Liver (tissue), 9 donors: ENCODE data around the gene TMEM53. TPM values are rescaled to one million over a fixed set of nuclear protein-coding genes. Genes with fewer than 3 reads are reported as not detected.

Experiments
- DNase-seq: peaks from one replicate; pipeline ENCODE4 v3.0.0-alpha.2; 2017; ENCODE audit warnings: low spot score
- H3K27ac ChIP-seq, 2 donors: one replicate each; pipeline ENCODE4 v1.7.0; 2013; ENCODE audit warnings: inconsistent platforms in 2 of 2, low read length in 2 of 2, control low read depth in 1 of 2, low read depth in 1 of 2, mild to moderate bottlenecking in 1 of 2
- H3K27me3 ChIP-seq, 4 donors: one replicate each; pipeline versions ENCODE4 v1.6.1 to v1.7.0; 2013; ENCODE audit warnings: low read length in 3 of 4, inconsistent platforms in 1 of 4, mild to moderate bottlenecking in 1 of 4, moderate library complexity in 1 of 4; ENCODE audit not compliant: control insufficient read depth in 4 of 4, insufficient read depth in 4 of 4
- H3K36me3 ChIP-seq, 4 donors: one replicate each; pipeline versions ENCODE4 v1.6.1 to v1.7.0; 2013; ENCODE audit warnings: low read length in 3 of 4, mild to moderate bottlenecking in 3 of 4, low read depth in 1 of 4, moderate library complexity in 1 of 4; ENCODE audit not compliant: control insufficient read depth in 4 of 4, insufficient read depth in 3 of 4
- H3K4me1 ChIP-seq, 4 donors: one replicate each; pipeline versions ENCODE4 v1.6.1 to v1.7.0; 2013; ENCODE audit warnings: low read length in 3 of 4, mild to moderate bottlenecking in 3 of 4, moderate library complexity in 1 of 4; ENCODE audit not compliant: control insufficient read depth in 4 of 4, insufficient read depth in 4 of 4
- H3K4me3 ChIP-seq, 3 donors: one replicate each; pipeline versions ENCODE4 v1.6.1 to v1.7.0; 2013; ENCODE audit warnings: low read length in 3 of 3, control low read depth in 1 of 3, low read depth in 1 of 3, mild to moderate bottlenecking in 1 of 3
- H3K9ac ChIP-seq, 2 donors: one replicate each; pipeline ENCODE4 v1.7.0; 2013; ENCODE audit warnings: low read length in 2 of 2, mild to moderate bottlenecking in 2 of 2, moderate library complexity in 2 of 2, control low read depth in 1 of 2, low read depth in 1 of 2
- H3K9me3 ChIP-seq, 4 donors: one replicate each; pipeline versions ENCODE4 v1.6.1 to v1.7.0; 2013; ENCODE audit warnings: low read length in 3 of 4; ENCODE audit not compliant: control insufficient read depth in 4 of 4
- CTCF ChIP-seq: fragments of 150-350 bp; IDR thresholded peaks from 2 replicates; pipeline ENCODE4 v1.5.1; 2017; ENCODE audit warnings: improper control_type of control experiment, low read depth, low read length; ENCODE audit not compliant: missing input control
- FOXA1 ChIP-seq: IDR thresholded peaks from 2 replicates; pipeline ENCODE4 v1.6.1; 2016; ENCODE audit warnings: antibody characterized with exemption
- FOXA2 ChIP-seq: IDR thresholded peaks from 2 replicates; pipeline ENCODE4 v1.6.1; 2016; ENCODE audit warnings: antibody characterized with exemption
- GABPA ChIP-seq, 2 donors: IDR thresholded peaks in 1 of 2; conservative IDR thresholded peaks in 1 of 2; 2 replicates each; pipeline ENCODE4 v1.6.1; 2016; ENCODE audit warnings: antibody characterized with exemption in 2 of 2, mild to moderate bottlenecking in 1 of 2, moderate library complexity in 1 of 2
- HNF4A ChIP-seq, 2 donors: conservative IDR thresholded peaks; 2 replicates each; pipeline ENCODE4 v1.6.1; 2016; ENCODE audit warnings: antibody characterized with exemption in 2 of 2, mild to moderate bottlenecking in 2 of 2
- HNF4G ChIP-seq: IDR thresholded peaks from 2 replicates; pipeline ENCODE4 v1.6.1; 2016; ENCODE audit warnings: antibody characterized with exemption
- JUND ChIP-seq, 2 donors: IDR thresholded peaks; 2 replicates each; pipeline ENCODE4 v1.6.1; 2016; ENCODE audit warnings: antibody characterized with exemption in 2 of 2
- RAD21 ChIP-seq, 2 donors: IDR thresholded peaks; 2 replicates each; pipeline ENCODE4 v1.6.1; 2016; ENCODE audit warnings: antibody characterized with exemption in 2 of 2, mild to moderate bottlenecking in 2 of 2
- REST ChIP-seq: IDR thresholded peaks from 2 replicates; pipeline ENCODE4 v1.6.1; 2016; ENCODE audit warnings: antibody characterized with exemption, mild to moderate bottlenecking
- RXRA ChIP-seq, 2 donors: IDR thresholded peaks; 2 replicates each; pipeline ENCODE4 v1.6.1; 2017 to 2018; ENCODE audit warnings: antibody characterized with exemption in 2 of 2, mild to moderate bottlenecking in 1 of 2
- SP1 ChIP-seq: IDR thresholded peaks from 2 replicates; pipeline ENCODE4 v1.6.1; 2018; ENCODE audit warnings: antibody characterized with exemption, mild to moderate bottlenecking
- TAF1 ChIP-seq: conservative IDR thresholded peaks from 2 replicates; pipeline ENCODE4 v1.6.1; 2016; ENCODE audit warnings: antibody characterized with exemption, mild to moderate bottlenecking
- YY1 ChIP-seq: IDR thresholded peaks from 2 replicates; pipeline ENCODE4 v1.6.1; 2016; ENCODE audit warnings: antibody characterized with exemption, mild to moderate bottlenecking
- WGBS: extraction: QIAGEN DNeasy Blood & Tissue Kit; methylation state at CpG from one replicate; pipeline ENCODE4 v1.1.7; 2013; 5-methylcytosine and 5-hydroxymethylcytosine counted together
- polyA plus RNA-seq, 2 donors: library from polyadenylated mRNA; stranded (reverse) in 1 of 2; unstranded in 1 of 2; fragments of 200-250 nt in 1 of 2; fragments of >200 nt in 1 of 2; fragmentation: Nextera tagmentation in 1 of 2; extraction: Ambion mirVana in 1 of 2; gene quantifications; one replicate each; pipeline versions ENCODE4 v1.2.1 to v1.2.3, GENCODE V29; 2013 to 2015
- total RNA-seq, 2 donors: library from RNA; depleted of rRNA; stranded (reverse); fragments of >200 nt; gene quantifications; one replicate each; pipeline ENCODE4 v1.2.3, GENCODE V29; 2014
- TF ChIP-seq, protein P1 (sequence below): IDR thresholded peaks from 2 replicates; pipeline ENCODE4 v1.6.1; 2016; ENCODE audit warnings: antibody characterized with exemption
- TF ChIP-seq, protein P2 (sequence below): IDR thresholded peaks from 2 replicates; pipeline ENCODE4 v1.6.1; 2016; ENCODE audit warnings: antibody characterized with exemption
- donor health status: healthy.
- donor health status: healthy.
- donor health status: healthy.
- donor health status: healthy.
- donor health status: healthy.

TMEM53 gene
- total and polyA plus RNA-seq, 4 donors, result 9.9 to 89.2 (median 29.4) TPM

- TF ChIP-seq REST (peak; percentile 82), FOXA2 (peak; percentile 68), GABPA (IDR thresholded peaks at IDR 0.05 in 1 of 2, conservative IDR thresholded peaks at IDR 0.05 in 1 of 2) (peak in 1 of 2 donors; percentile 49), JUND (IDR thresholded peaks at IDR 0.05) (peak in 1 of 2 donors; percentile 21), HNF4G (peak; percentile 34), RAD21 (IDR thresholded peaks at IDR 0.05) (peak; percentile 76 to 82), YY1 (peak; percentile 97)
- TF ChIP-seq, protein P1, sequence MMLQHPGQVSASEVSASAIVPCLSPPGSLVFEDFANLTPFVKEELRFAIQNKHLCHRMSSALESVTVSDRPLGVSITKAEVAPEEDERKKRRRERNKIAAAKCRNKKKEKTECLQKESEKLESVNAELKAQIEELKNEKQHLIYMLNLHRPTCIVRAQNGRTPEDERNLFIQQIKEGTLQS, result no peak
Measured at GRCh38 chr1:44677201-44677766, 3.0 kb upstream of the TMEM53 start (continued).

DNA sequence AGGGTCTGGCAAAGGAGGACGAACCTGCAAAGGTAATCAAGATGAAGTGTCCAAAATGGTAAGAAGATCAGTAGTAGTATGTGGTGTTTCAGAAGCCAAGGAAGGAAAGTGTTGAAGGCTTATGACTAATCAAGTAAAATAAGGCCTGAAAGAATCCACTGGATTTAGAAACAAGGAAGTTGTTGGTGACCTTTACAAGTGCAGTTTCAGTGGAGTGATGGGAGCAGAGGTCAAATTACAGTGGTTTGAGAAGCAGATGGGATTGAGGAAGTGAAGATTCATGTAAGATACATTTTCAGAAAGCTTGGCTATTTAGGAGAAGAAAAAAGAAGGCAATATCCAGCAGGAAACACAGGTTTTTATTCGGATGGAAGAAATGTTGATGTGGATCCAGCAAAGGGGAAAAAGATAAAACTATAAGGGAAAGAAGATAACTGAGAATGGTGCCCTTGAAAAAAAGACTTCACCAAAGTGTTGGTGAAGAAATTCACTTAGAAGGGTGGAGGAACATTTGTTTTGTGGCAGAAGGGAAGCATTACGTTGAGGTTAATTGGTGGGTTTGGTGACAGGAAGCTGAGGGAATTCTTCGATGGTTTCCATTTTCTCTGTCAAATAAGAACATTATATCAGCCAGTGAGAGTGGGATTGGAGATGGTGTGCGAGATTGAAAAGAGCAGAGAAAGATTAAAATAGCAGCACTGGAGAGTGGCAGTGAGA, 2.4 kb upstream of the TMEM53 start:
- WGBS, result 65% methylated on average over 5 of the region's 5 CpGs
- H3K4me3 ChIP-seq, result no peak overlapping the region

More for the DNA sequence above, 2.4 kb upstream of the TMEM53 start:
- no peaks in the 10 kb centered on the region for H3K27me3 ChIP-seq
- no peaks in the 10 kb centered on the region for H3K36me3 ChIP-seq
- DNase-seq, result no peak
- no peaks in the 10 kb centered on the region for H3K9me3 ChIP-seq
- TF ChIP-seq, protein P2, sequence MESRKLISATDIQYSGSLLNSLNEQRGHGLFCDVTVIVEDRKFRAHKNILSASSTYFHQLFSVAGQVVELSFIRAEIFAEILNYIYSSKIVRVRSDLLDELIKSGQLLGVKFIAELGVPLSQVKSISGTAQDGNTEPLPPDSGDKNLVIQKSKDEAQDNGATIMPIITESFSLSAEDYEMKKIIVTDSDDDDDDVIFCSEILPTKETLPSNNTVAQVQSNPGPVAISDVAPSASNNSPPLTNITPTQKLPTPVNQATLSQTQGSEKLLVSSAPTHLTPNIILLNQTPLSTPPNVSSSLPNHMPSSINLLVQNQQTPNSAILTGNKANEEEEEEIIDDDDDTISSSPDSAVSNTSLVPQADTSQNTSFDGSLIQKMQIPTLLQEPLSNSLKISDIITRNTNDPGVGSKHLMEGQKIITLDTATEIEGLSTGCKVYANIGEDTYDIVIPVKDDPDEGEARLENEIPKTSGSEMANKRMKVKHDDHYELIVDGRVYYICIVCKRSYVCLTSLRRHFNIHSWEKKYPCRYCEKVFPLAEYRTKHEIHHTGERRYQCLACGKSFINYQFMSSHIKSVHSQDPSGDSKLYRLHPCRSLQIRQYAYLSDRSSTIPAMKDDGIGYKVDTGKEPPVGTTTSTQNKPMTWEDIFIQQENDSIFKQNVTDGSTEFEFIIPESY, result no peak
- TF ChIP-seq CTCF, result no peak
- TF ChIP-seq YY1, result no peak
- no peak for TF ChIP-seq FOXA1
- peak; percentile 43 for TF ChIP-seq TAF1
- no peak for TF ChIP-seq FOXA2
- TF ChIP-seq HNF4A (conservative IDR thresholded peaks at IDR 0.05), result peak in 1 of 2 donors; percentile 56
- no peak for TF ChIP-seq REST
- peak; percentile 10 to 54 for TF ChIP-seq RXRA (IDR thresholded peaks at IDR 0.05)
- no peak for TF ChIP-seq JUND (IDR thresholded peaks at IDR 0.05)
- TF ChIP-seq SP1, result no peak
- TF ChIP-seq, protein P1, result no peak
- peak overlapping the region; percentile 89 to 99 for H3K27ac ChIP-seq
- peaks cover 9 to 80% (median 56%) of the 10 kb centered on the region in 4 donors for H3K4me1 ChIP-seq
- no peak overlapping the region for H3K9ac ChIP-seq
